Panc1 (cell line): Measurements from ENCODE around the gene CCSER2. TPM values are rescaled to one million over a fixed set of nuclear protein-coding genes. Genes with fewer than 3 reads are reported as not detected.

Source experiments
- ATAC-seq: fragments of 200-7000 bp; cut with Tn5 transposase; 2 replicates; pipeline ENCODE4 v1.9.1; 2020; ENCODE audit warnings: mild to moderate bottlenecking, moderate library complexity
- BruUV-seq: library from RNA; stranded (reverse); fragments of 400-500 nt; replicated peaks from 2 replicates; lab custom pipeline; 2021; lab: Mats Ljungman, UMichigan
- CTCF ChIA-PET: fragments of 300-600 bp; sonication (Branson Sonifier 250); formaldehyde crosslinking; loops from one replicate; lab custom pipeline; 2022; ENCODE audit warnings: antibody characterized with exemption; lab: Charles Lee
- POLR2A ChIA-PET: fragments of 300-600 bp; sonication (Branson Sonifier 250); formaldehyde crosslinking; loops from one replicate; lab custom pipeline; 2022; ENCODE audit warnings: antibody characterized with exemption; lab: Charles Lee
- DNase-seq: peaks from one replicate; pipeline ENCODE4 v3.0.0-alpha.2; 2010; ENCODE audit warnings: low read depth, low spot score
- H3K27ac ChIP-seq: 2 replicates; pipeline ENCODE4 v1.5.1; 2011; ENCODE audit warnings: mild to moderate bottlenecking, low read length, inconsistent platforms
- H3K27me3 ChIP-seq: fragments of 200-500 bp; sonication (Bioruptor generic); 2 replicates; pipeline ENCODE4 v1.6.0; 2014; ENCODE audit warnings: low read length, inconsistent platforms; ENCODE audit not compliant: control insufficient read depth, insufficient read depth
- H3K36me3 ChIP-seq: fragments of 200-500 bp; sonication (Bioruptor generic); 2 replicates; pipeline ENCODE4 v1.5.1; 2014; ENCODE audit warnings: inconsistent platforms, mild to moderate bottlenecking, low read length, moderate library complexity; ENCODE audit not compliant: control insufficient read depth, insufficient read depth
- H3K4me1 ChIP-seq: 2 replicates; pipeline ENCODE4 v1.5.1; 2011; ENCODE audit warnings: inconsistent platforms, mild to moderate bottlenecking, low read length, moderate library complexity; ENCODE audit not compliant: control insufficient read depth, insufficient read depth
- H3K4me3 ChIP-seq, 2 experiments: 2 replicates each; pipeline ENCODE4 v1.5.1; 2011 to 2012; ENCODE audit warnings: low read depth in 2 of 2, low read length in 2 of 2, mild to moderate bottlenecking in 2 of 2, inconsistent platforms in 1 of 2, moderate library complexity in 1 of 2
- H3K9me3 ChIP-seq: fragments of 200-500 bp; sonication (Bioruptor generic); 2 replicates; pipeline ENCODE4 v1.5.1; 2014; ENCODE audit warnings: low read depth, mild to moderate bottlenecking, inconsistent platforms, low read length, moderate library complexity; ENCODE audit not compliant: control insufficient read depth, insufficient read depth
- CTCF ChIP-seq: fragments of 450-650 bp; IDR thresholded peaks from 2 replicates; pipeline ENCODE4 v1.5.1; 2017; ENCODE audit warnings: mild to moderate bottlenecking
- POLR2AphosphoS5 ChIP-seq: IDR thresholded peaks from 2 replicates; pipeline ENCODE4 v1.6.1; 2012; ENCODE audit warnings: mild to moderate bottlenecking, low read depth, low read length, moderate library complexity
- REST ChIP-seq, 2 experiments: IDR thresholded peaks; 2 replicates each; pipeline ENCODE4 v1.6.1; 2011 to 2012; ENCODE audit warnings: low read depth in 2 of 2, control low read depth in 1 of 2, low read length in 1 of 2, mild to moderate bottlenecking in 1 of 2, moderate library complexity in 1 of 2; ENCODE audit not compliant: insufficient read depth in 1 of 2
- SIN3A ChIP-seq: IDR thresholded peaks from 2 replicates; pipeline ENCODE4 v1.6.1; 2012; ENCODE audit warnings: low read depth, mild to moderate bottlenecking, low read length, moderate library complexity, borderline replicate concordance; ENCODE audit not compliant: insufficient read depth
- TCF7L2 ChIP-seq: IDR thresholded peaks from 2 replicates; pipeline ENCODE4 v1.6.1; 2011; ENCODE audit warnings: mild to moderate bottlenecking, low read depth, low read length, inconsistent platforms
- in situ Hi-C: cut with HindIII; loops from 2 replicates; pipeline ENCODE4 v1.10.0; 2016; ENCODE audit warnings: low sequenced_read_pairs, low pct_unique_long_range_greater_than_20kb
- intact Hi-C: fragments of 100-400 bp; cut with micrococcal nuclease; formaldehyde crosslinking; loops from one replicate; pipeline ENCODE4 v1.10.0; 2022; ENCODE audit not compliant: unreplicated experiment
- total RNA-seq: library from RNA; stranded (reverse); gene quantifications from one replicate; pipeline ENCODE4 v1.2.1, GENCODE V29; 2021; ENCODE audit not compliant: unreplicated experiment

CCSER2 gene
- total RNA-seq, 1 experiment from 2014 or later = 63.7 TPM

DNA sequence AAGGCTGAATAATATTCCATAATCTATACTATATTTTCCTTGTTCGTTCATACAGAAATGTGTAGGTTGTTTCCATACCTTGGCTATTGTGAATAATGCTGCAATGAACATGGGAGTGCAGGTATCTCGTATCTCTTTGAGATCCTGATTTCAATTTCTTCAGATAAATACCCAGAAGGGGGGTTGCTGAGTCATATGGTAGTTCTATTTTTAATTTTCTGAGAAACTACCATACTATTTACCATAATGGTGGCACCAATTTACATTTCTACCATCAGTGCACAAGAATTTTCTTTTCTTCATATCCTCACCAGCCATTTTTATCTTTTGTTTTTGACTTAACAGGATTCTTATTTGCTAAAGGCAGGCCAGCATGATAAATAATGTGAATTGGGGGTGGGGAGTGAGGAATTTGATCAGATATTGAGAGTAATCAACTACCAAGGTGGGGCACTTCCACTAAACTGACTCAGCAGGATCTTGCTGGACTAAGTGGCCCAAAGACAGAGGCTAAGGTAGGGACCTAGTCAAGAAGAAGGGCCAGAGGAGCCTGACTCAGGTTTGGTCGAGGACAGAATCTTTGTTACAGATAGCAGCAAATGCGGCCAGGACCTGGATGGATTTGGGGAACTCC is 21.5 kb upstream of the CCSER2 start:
- no peaks in the 10 kb centered on the region for H3K36me3 ChIP-seq
- peaks cover 6% of the 10 kb centered on the region; the same call in 1 of the 2 replicates for H3K4me1 ChIP-seq
- POLR2A ChIA-PET = interaction anchor here (0.6 kb wide), 1 partner anchor 26 kb away, joined by 3 read pairs; no protein-coding TSS in a partner anchor
- no peaks in the 10 kb centered on the region for H3K27me3 ChIP-seq
- no peaks in the 10 kb centered on the region for H3K9me3 ChIP-seq
- in situ Hi-C loops (no loop called here), intact Hi-C loops (no loop called here)
- TF ChIP-seq REST (IDR thresholded peaks at IDR 0.05; ENCODE audit: insufficient read depth in 1 of 2, low read depth in 2 of 2, low read length in 1 of 2) (no peak), SIN3A (no peak), TCF7L2 (no peak), CTCF (no peak), POLR2AphosphoS5 (no peak)
- H3K27ac ChIP-seq = no peak overlapping the region
- ATAC-seq = no peak
- no TSS peak for BruUV-seq
- no peak overlapping the region for H3K4me3 ChIP-seq
- CTCF ChIA-PET = no interaction called here
- no peak for DNase-seq

DNA sequence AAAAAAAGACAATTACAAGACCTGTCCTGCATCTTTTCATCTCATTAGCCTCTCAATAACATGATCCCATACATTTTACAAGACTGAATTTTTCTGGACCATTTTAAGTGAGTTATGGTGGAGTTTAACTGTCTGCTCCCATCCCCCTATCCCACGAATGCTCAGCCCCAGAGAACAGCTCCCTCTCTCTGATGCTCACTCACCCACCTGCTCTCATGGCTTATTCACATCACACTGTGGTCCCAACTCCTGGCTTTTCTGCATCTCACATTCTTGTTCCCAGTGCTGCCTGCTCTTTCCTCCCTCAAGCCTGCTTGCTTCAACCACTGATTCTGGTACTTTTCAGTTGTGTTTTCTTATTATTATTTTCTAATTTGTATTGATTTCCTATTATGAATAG is 20.4 kb upstream of the CCSER2 start:
- H3K4me3 ChIP-seq = no peak overlapping the region
- in situ Hi-C loops (no loop called here), intact Hi-C loops (no loop called here)
- CTCF ChIA-PET = interaction anchor here (0.7 kb wide), 1 partner anchor 1280 kb away, joined by 5 read pairs; no protein-coding TSS in a partner anchor
- no TSS peak for BruUV-seq
- DNase-seq (no peak), ATAC-seq (no peak)
- POLR2A ChIA-PET = no interaction called here
- H3K27me3 ChIP-seq = no peaks in the 10 kb centered on the region
- H3K4me1 ChIP-seq = peaks cover 6% of the 10 kb centered on the region; the same call in 1 of the 2 replicates
- H3K36me3 ChIP-seq = no peaks in the 10 kb centered on the region
- no peak overlapping the region for H3K27ac ChIP-seq
- TF ChIP-seq TCF7L2 (no peak), REST (IDR thresholded peaks at IDR 0.05; ENCODE audit: insufficient read depth in 1 of 2, low read depth in 2 of 2, low read length in 1 of 2) (no peak), SIN3A (no peak), CTCF (no peak), POLR2AphosphoS5 (no peak)
- H3K9me3 ChIP-seq = no peaks in the 10 kb centered on the region
